Activated T-helper 17 cell treated with anti-CD3 and anti-CD28 coated beads, Interleukin-2, amount 50 U/mL, for 72 hours (primary cell): ENCODE data around the gene SPDYE4. TPM values are rescaled to one million over a fixed set of nuclear protein-coding genes. Genes with fewer than 3 reads are reported as not detected.
"Not testable (repeated sequence)": the region's sequence is repeated elsewhere in the genome, so short reads cannot be mapped to it uniquely, and the experiment has no call there.

Experiments used
- ATAC-seq: fragments of 150-1000 bp; cut with Tn5 transposase; replicated peaks from 2 replicates; pipeline ENCODE4 v1.10.0; 2021; ENCODE audit warnings: mild to moderate bottlenecking, moderate library complexity
- H3K27ac Mint-ChIP-seq: one replicate; pipeline ENCODE4 v1.8.0; 2022; ENCODE audit warnings: mixed read lengths
- H3K27me3 Mint-ChIP-seq: one replicate; pipeline ENCODE4 v1.8.0; 2022; ENCODE audit warnings: mixed read lengths
- H3K36me3 Mint-ChIP-seq: one replicate; pipeline ENCODE4 v1.8.0; 2022; ENCODE audit warnings: low read depth, mild to moderate bottlenecking, mixed read lengths
- H3K4me1 Mint-ChIP-seq: one replicate; pipeline ENCODE4 v1.8.0; 2022; ENCODE audit warnings: mixed read lengths
- H3K4me3 Mint-ChIP-seq: one replicate; pipeline ENCODE4 v1.8.0; 2022; ENCODE audit warnings: mild to moderate bottlenecking, mixed read lengths
- H3K9me3 Mint-ChIP-seq: one replicate; pipeline ENCODE4 v1.8.0; 2022; ENCODE audit warnings: mixed read lengths
- total RNA-seq, 2 donors: library from RNA; stranded (reverse); gene quantifications; one replicate each; pipeline ENCODE4 v1.2.3, GENCODE V29; 2022

The SPDYE4 gene, protein sequence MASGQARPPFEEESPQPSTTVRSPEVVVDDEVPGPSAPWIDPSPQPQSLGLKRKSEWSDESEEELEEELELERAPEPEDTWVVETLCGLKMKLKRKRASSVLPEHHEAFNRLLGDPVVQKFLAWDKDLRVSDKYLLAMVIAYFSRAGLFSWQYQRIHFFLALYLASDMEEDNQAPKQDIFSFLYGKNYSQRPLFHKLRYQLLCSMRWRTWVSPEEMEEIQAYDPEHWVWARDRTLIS
- total RNA-seq = not detected

DNA sequence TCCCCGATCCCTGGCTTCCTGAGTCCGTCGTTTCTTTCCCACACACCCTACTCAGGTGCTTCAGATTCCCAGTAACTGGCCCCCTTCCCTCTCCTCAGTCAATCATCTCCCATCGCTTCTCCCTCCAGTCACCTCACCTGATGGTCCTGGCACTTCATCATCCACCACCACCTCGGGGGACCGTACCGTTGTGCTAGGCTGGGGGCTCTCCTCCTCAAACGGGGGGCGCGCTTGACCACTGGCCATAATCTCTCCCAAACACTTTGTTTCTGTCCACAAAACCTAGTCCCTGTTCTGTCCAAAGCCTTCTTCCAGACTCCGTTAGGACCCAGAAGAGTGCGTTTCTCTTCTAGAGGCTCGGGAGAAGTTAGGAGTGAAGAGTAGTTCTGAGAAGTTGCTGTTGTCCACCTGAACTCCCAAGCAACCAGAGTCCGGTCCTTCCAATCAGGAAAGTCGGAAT is at the start of gene SPDYE4:
Gene SPDYE4 (minus strand): TSS at position 410 of the 460 bp plus-strand sequence. CDS start 164 bp downstream, at position 246.
- Mint-ChIP-seq H3K9me3 (no peaks in the 10 kb centered on the region), H3K4me3 (no peak within 1 kb of the TSS), H3K27me3 (peaks cover 21% of the 10 kb centered on the region), H3K4me1 (no peaks in the 10 kb centered on the region), H3K27ac (no peak within 1 kb of the TSS), H3K36me3 (no peaks in the 10 kb centered on the region)
- no peak for ATAC-seq

GRCh38 chr17:8806926-8807550 is 48.7 kb upstream of the SPDYE4 start:
- Mint-ChIP-seq H3K36me3 (peaks cover 13% of the 10 kb centered on the region), H3K9me3 (peaks cover 17% of the 10 kb centered on the region), H3K27ac (peak overlapping the region; percentile 74), H3K27me3 (peaks cover 14% of the 10 kb centered on the region), H3K4me1 (peaks cover 11% of the 10 kb centered on the region), H3K4me3 (peak overlapping the region; percentile 30)
- ATAC-seq = peak; percentile 93

GRCh38 chr17:8806253-8806925 is 48.0 kb upstream of the SPDYE4 start:
- Mint-ChIP-seq H3K27me3 (peaks cover 14% of the 10 kb centered on the region), H3K4me3 (peak overlapping the region; percentile 30), H3K4me1 (peaks cover 11% of the 10 kb centered on the region), H3K27ac (peak overlapping the region; percentile 74), H3K9me3 (peaks cover 17% of the 10 kb centered on the region), H3K36me3 (peaks cover 6% of the 10 kb centered on the region)
- ATAC-seq = no peak

GRCh38 chr17:8805396-8805795 is 47.0 kb upstream of the SPDYE4 start:
- H3K27ac Mint-ChIP-seq, H3K4me3 Mint-ChIP-seq, ATAC-seq, H3K36me3 Mint-ChIP-seq: not testable (repeated sequence)
- H3K4me1 Mint-ChIP-seq = peaks cover 11% of the 10 kb centered on the region
- H3K9me3 Mint-ChIP-seq = peaks cover 17% of the 10 kb centered on the region
- peaks cover 14% of the 10 kb centered on the region for H3K27me3 Mint-ChIP-seq

GRCh38 chr17:8803531-8804420 is 45.4 kb upstream of the SPDYE4 start:
- no peak overlapping the region for H3K4me3 Mint-ChIP-seq
- peaks cover 14% of the 10 kb centered on the region for H3K27me3 Mint-ChIP-seq
- peaks cover 13% of the 10 kb centered on the region for H3K9me3 Mint-ChIP-seq
- peaks cover 11% of the 10 kb centered on the region for H3K4me1 Mint-ChIP-seq
- H3K36me3 Mint-ChIP-seq = peaks cover 5% of the 10 kb centered on the region
- ATAC-seq = no peak
- peak overlapping the region; percentile 63 for H3K27ac Mint-ChIP-seq

GRCh38 chr17:8801135-8801840 is 42.9 kb upstream of the SPDYE4 start:
- no peak for ATAC-seq
- Mint-ChIP-seq H3K27me3 (no peaks in the 10 kb centered on the region), H3K4me1 (no peaks in the 10 kb centered on the region), H3K36me3 (no peaks in the 10 kb centered on the region), H3K4me3 (no peak overlapping the region), H3K27ac (no peak overlapping the region), H3K9me3 (no peaks in the 10 kb centered on the region)

GRCh38 chr17:8800656-8801055 is 42.3 kb upstream of the SPDYE4 start:
- Mint-ChIP-seq H3K27me3 (no peaks in the 10 kb centered on the region), H3K9me3 (no peaks in the 10 kb centered on the region), H3K4me3 (no peak overlapping the region), H3K36me3 (no peaks in the 10 kb centered on the region), H3K27ac (no peak overlapping the region), H3K4me1 (no peaks in the 10 kb centered on the region)
- no peak for ATAC-seq

- Mint-ChIP-seq H3K4me1 (no peaks in the 10 kb centered on the region), H3K4me3 (no peak overlapping the region), H3K9me3 (no peaks in the 10 kb centered on the region), H3K36me3 (no peaks in the 10 kb centered on the region), H3K27me3 (no peaks in the 10 kb centered on the region), H3K27ac (no peak overlapping the region)
- no peak for ATAC-seq
Observed at GRCh38 chr17:8799570-8800212, 41.3 kb upstream of the SPDYE4 start.

GRCh38 chr17:8798846-8799569 is 40.7 kb upstream of the SPDYE4 start, which contains the start of gene MFSD6L:
Gene MFSD6L (minus strand): TSS chr17:8799365. CDS start chr17:8799120, 245 bp downstream.
- no peak for ATAC-seq

DNA sequence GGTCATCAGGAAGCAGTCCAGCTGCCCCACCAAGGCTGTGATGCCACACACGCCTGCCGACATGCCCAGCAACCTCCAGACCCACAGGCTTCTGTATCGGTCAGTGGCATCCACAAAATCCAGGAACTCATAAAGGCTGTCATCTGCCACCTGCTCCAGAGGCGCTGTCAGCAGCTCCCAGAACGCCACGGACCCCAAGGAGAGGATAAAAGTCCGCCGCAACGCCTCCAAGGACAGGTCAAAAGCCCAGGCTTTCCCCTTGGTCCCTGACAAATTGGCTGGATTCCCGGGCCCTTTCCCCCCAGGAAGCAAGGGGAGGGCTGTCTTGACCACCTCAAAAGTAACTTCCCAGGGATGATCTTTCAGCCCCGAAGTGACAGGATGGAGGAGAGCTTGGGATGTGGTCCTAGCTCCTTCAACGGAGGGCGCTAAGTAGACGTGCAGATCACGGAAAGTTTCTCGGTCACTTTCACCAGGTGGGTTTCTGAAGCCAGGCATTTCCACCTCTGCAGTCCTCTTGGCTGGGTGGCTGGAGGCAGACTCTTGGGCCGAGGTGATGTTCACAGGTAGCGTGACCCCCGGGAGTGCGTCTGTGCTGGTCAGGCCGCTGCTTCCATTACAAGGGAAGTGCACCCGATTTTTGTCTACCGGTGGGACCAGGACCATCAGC is 40.0 kb upstream of the SPDYE4 start:
- no peaks in the 10 kb centered on the region for H3K4me1 Mint-ChIP-seq
- H3K36me3 Mint-ChIP-seq = no peaks in the 10 kb centered on the region
- H3K27ac Mint-ChIP-seq = no peak overlapping the region
- no peaks in the 10 kb centered on the region for H3K9me3 Mint-ChIP-seq
- H3K27me3 Mint-ChIP-seq = no peaks in the 10 kb centered on the region
- ATAC-seq = no peak
- H3K4me3 Mint-ChIP-seq = no peak overlapping the region

More at GRCh38 chr17:8798846-8799569, 40.7 kb upstream of the SPDYE4 start, which contains the start of gene MFSD6L:
- Mint-ChIP-seq H3K4me3 (no peak within 1 kb of the TSS), H3K27me3 (no peaks in the 10 kb centered on the region), H3K4me1 (no peaks in the 10 kb centered on the region), H3K9me3 (no peaks in the 10 kb centered on the region), H3K27ac (no peak within 1 kb of the TSS), H3K36me3 (no peaks in the 10 kb centered on the region)

- no peaks in the 10 kb centered on the region for H3K27me3 Mint-ChIP-seq
- no peaks in the 10 kb centered on the region for H3K9me3 Mint-ChIP-seq
- H3K4me1 Mint-ChIP-seq = no peaks in the 10 kb centered on the region
- ATAC-seq = no peak
- no peak overlapping the region for H3K4me3 Mint-ChIP-seq
- no peak overlapping the region for H3K27ac Mint-ChIP-seq
- no peaks in the 10 kb centered on the region for H3K36me3 Mint-ChIP-seq
Observed at GRCh38 chr17:8797621-8798175, 39.4 kb upstream of the SPDYE4 start.

DNA sequence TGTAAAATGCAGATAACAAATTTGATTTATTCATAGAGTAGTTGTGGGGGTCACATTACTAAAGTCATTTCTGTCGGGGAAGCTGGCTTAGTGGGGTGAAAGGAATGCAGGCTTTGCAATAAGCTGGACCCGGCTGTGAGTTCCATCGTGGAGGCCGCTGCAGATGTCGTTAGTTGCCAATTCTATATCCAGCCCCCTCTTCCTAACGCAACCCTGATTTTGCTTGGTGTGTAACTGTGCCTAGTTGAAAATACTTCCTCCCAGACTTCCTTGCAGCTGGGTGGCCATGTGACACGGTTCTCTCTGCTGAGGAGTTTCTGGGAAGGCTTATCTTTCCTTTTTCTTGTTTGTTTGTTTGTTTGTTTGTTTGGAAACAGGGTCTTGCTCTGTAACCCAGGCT is 36.3 kb upstream of the SPDYE4 start:
- no peak for ATAC-seq
- no peak overlapping the region for H3K4me3 Mint-ChIP-seq
- H3K27me3 Mint-ChIP-seq = peaks cover 3% of the 10 kb centered on the region

More for the DNA sequence above, 36.3 kb upstream of the SPDYE4 start:
- H3K27ac Mint-ChIP-seq = no peak overlapping the region
- no peaks in the 10 kb centered on the region for H3K4me1 Mint-ChIP-seq
- no peaks in the 10 kb centered on the region for H3K36me3 Mint-ChIP-seq
- no peaks in the 10 kb centered on the region for H3K9me3 Mint-ChIP-seq
